ENCODE results near the gene ESRRA. TPM values are rescaled to one million over a fixed set of nuclear protein-coding genes. Genes with fewer than 3 reads are reported as not detected.
A peak's percentile ranks its signal among the peaks of the same experiment; 100 is the strongest.

Gene ESRRA
- total and polyA plus RNA-seq, 2 experiments from 2014 or later = 48.8 to 77.0 TPM

GRCh38 chr11:64289002-64289564 is 16.2 kb upstream of the ESRRA start:
- no peaks in the 10 kb centered on the region for H3K4me1 ChIP-seq (ENCODE audit: low read depth)
- H3K9me3 ChIP-seq (ENCODE audit: low read depth) = no peaks in the 10 kb centered on the region
- no peak overlapping the region for H3K4me3 ChIP-seq
- H3K36me3 ChIP-seq = no peaks in the 10 kb centered on the region
- TF ChIP-seq CTCF (IDR thresholded peaks at IDR 0.05; ENCODE audit: low read depth, low read length) = no peak
- no peak for DNase-seq (ENCODE audit: low read depth in 1 of 2, low spot score in 1 of 2)
- H3K27me3 ChIP-seq = peaks cover 51% of the 10 kb centered on the region
- H3K27ac ChIP-seq = no peak overlapping the region

GRCh38 chr11:64290352-64291261 is 14.7 kb upstream of the ESRRA start:
- H3K4me3 ChIP-seq = no peak overlapping the region
- DNase-seq (ENCODE audit: low read depth in 1 of 2, low spot score in 1 of 2) = no peak

GRCh38 chr11:64291262-64291751 is 14.0 kb upstream of the ESRRA start, which contains the start of gene KCNK4:
TSS of gene KCNK4 (plus strand) at chr11:64291302. CDS start at chr11:64293019, 1,717 bp downstream.
- no peaks in the 10 kb centered on the region for H3K4me1 ChIP-seq (ENCODE audit: low read depth)
- no peak within 1 kb of the TSS for H3K27ac ChIP-seq
- no peaks in the 10 kb centered on the region for H3K9me3 ChIP-seq (ENCODE audit: low read depth)
- DNase-seq (ENCODE audit: low read depth in 1 of 2, low spot score in 1 of 2) = no peak
- no peaks in the 10 kb centered on the region for H3K36me3 ChIP-seq
- TF ChIP-seq CTCF (IDR thresholded peaks at IDR 0.05; ENCODE audit: low read depth, low read length) = no peak
- peak within 1 kb of the TSS; percentile 18 for H3K4me3 ChIP-seq
- H3K27me3 ChIP-seq = peaks cover 73% of the 10 kb centered on the region

More at GRCh38 chr11:64290352-64291261, 14.7 kb upstream of the ESRRA start:
- peaks cover 66% of the 10 kb centered on the region for H3K27me3 ChIP-seq
- no peaks in the 10 kb centered on the region for H3K4me1 ChIP-seq (ENCODE audit: low read depth)
- no peak overlapping the region for H3K27ac ChIP-seq
- TF ChIP-seq CTCF (IDR thresholded peaks at IDR 0.05; ENCODE audit: low read depth, low read length) = no peak
- no peaks in the 10 kb centered on the region for H3K36me3 ChIP-seq
- no peaks in the 10 kb centered on the region for H3K9me3 ChIP-seq (ENCODE audit: low read depth)

- Histone ChIP-seq H3K27ac (no peak overlapping the region), H3K36me3 (no peaks in the 10 kb centered on the region), H3K4me1 (ENCODE audit: low read depth) (no peaks in the 10 kb centered on the region), H3K27me3 (peaks cover 79% of the 10 kb centered on the region), H3K4me3 (peak overlapping the region; percentile 18), H3K9me3 (ENCODE audit: low read depth) (no peaks in the 10 kb centered on the region)
- no peak for DNase-seq (ENCODE audit: low read depth in 1 of 2, low spot score in 1 of 2)
- TF ChIP-seq CTCF (IDR thresholded peaks at IDR 0.05; ENCODE audit: low read depth, low read length) = no peak
Measured at GRCh38 chr11:64291752-64292459, 13.4 kb upstream of the ESRRA start.

GRCh38 chr11:64292460-64293254 is 12.7 kb upstream of the ESRRA start:
- Histone ChIP-seq H3K36me3 (no peaks in the 10 kb centered on the region), H3K4me1 (ENCODE audit: low read depth) (no peaks in the 10 kb centered on the region), H3K9me3 (ENCODE audit: low read depth) (no peaks in the 10 kb centered on the region), H3K27ac (no peak overlapping the region), H3K4me3 (peak overlapping the region; percentile 18), H3K27me3 (peaks cover 86% of the 10 kb centered on the region)
- no peak for TF ChIP-seq CTCF (IDR thresholded peaks at IDR 0.05; ENCODE audit: low read depth, low read length)
- no peak for DNase-seq (ENCODE audit: low read depth in 1 of 2, low spot score in 1 of 2)

Measured in cardiac muscle cell (in vitro differentiated cells and primary cell).